PC-3 (cell line): ENCODE data around the gene ZBTB45. TPM values are rescaled to one million over a fixed set of nuclear protein-coding genes. Genes with fewer than 3 reads are reported as not detected.

Experiments
- ATAC-seq: fragments of 200-7000 bp; cut with Tn5 transposase; 2 replicates; pipeline ENCODE4 v1.9.1; 2020; ENCODE audit warnings: mild to moderate bottlenecking, moderate library complexity
- BruUV-seq: library from RNA; stranded (reverse); fragments of 400-500 nt; replicated peaks from 2 replicates; lab custom pipeline; 2021; lab: Mats Ljungman, UMichigan
- CTCF ChIA-PET: fragments of 300-600 bp; sonication (Branson Sonifier 250); formaldehyde crosslinking; loops from one replicate; lab custom pipeline; 2022; ENCODE audit warnings: antibody characterized with exemption; lab: Charles Lee
- POLR2A ChIA-PET: fragments of 300-600 bp; sonication (Branson Sonifier 250); formaldehyde crosslinking; loops from one replicate; lab custom pipeline; 2022; ENCODE audit warnings: antibody characterized with exemption; ENCODE audit not compliant: unreplicated experiment; lab: Charles Lee
- DNase-seq: peaks from one replicate; pipeline ENCODE4 v3.0.0-alpha.2; 2015
- H2AFZ ChIP-seq: fragments of 300-600 bp; sonication (generic); 2 replicates; pipeline ENCODE4 v1.6.0; 2016; ENCODE audit warnings: antibody characterized with exemption, low read length
- H3F3A ChIP-seq: fragments of 300-600 bp; sonication (generic); one replicate; pipeline ENCODE4 v1.6.0; 2017; ENCODE audit warnings: antibody characterized with exemption, low read length, control low read depth, mild to moderate bottlenecking; ENCODE audit not compliant: unreplicated experiment
- H3K27ac ChIP-seq: fragments of 300-600 bp; sonication (generic); 2 replicates; pipeline ENCODE4 v1.5.1; 2016; ENCODE audit warnings: mild to moderate bottlenecking, low read length
- H3K27me3 ChIP-seq: fragments of 300-600 bp; sonication (generic); 2 replicates; pipeline ENCODE4 v1.6.1; 2016; ENCODE audit warnings: low read length, mixed read lengths
- H3K36me3 ChIP-seq: fragments of 300-600 bp; sonication (generic); 2 replicates; pipeline ENCODE4 v1.6.1; 2016; ENCODE audit warnings: low read depth, mixed run types, low read length, mixed read lengths
- H3K4me1 ChIP-seq: fragments of 300-600 bp; sonication (generic); 2 replicates; pipeline ENCODE4 v1.5.1; 2016; ENCODE audit warnings: low read length; ENCODE audit not compliant: insufficient read depth
- H3K4me2 ChIP-seq: fragments of 300-600 bp; sonication (generic); 2 replicates; pipeline ENCODE4 v1.6.0; 2016; ENCODE audit warnings: low read length
- H3K4me3 ChIP-seq: fragments of 300-600 bp; sonication (generic); 2 replicates; pipeline ENCODE4 v1.5.1; 2016; ENCODE audit warnings: mild to moderate bottlenecking, low read length, mixed read lengths
- H3K79me2 ChIP-seq: fragments of 300-600 bp; sonication (generic); 2 replicates; pipeline ENCODE4 v1.6.1; 2017; ENCODE audit warnings: low read length, mixed read lengths
- H3K9ac ChIP-seq: fragments of 300-600 bp; sonication (generic); 2 replicates; pipeline ENCODE4 v1.6.0; 2016; ENCODE audit warnings: mild to moderate bottlenecking, low read length
- H3K9me2 ChIP-seq: fragments of 300-600 bp; sonication (generic); replicated peaks from 2 replicates; pipeline ENCODE4 v1.6.1; 2016; ENCODE audit warnings: mixed run types, low read length, mixed read lengths
- H3K9me3 ChIP-seq: fragments of 300-600 bp; sonication (generic); 2 replicates; pipeline ENCODE4 v1.6.1; 2016; ENCODE audit warnings: low read length, mixed read lengths
- H4K20me1 ChIP-seq: fragments of 300-600 bp; sonication (generic); 2 replicates; pipeline ENCODE4 v1.6.1; 2016; ENCODE audit warnings: low read length, mixed read lengths
- CTCF ChIP-seq: fragments of 300-600 bp; sonication (generic); conservative IDR thresholded peaks from 2 replicates; pipeline ENCODE4 v1.5.1; 2017; ENCODE audit warnings: antibody characterized with exemption, low read depth, mild to moderate bottlenecking, low read length
- EZH2 ChIP-seq: fragments of 300-600 bp; sonication (generic); IDR thresholded peaks from one replicate; pipeline ENCODE4 v1.6.1; 2017; ENCODE audit warnings: antibody characterized with exemption, mild to moderate bottlenecking, low read length; ENCODE audit not compliant: unreplicated experiment
- EZH2phosphoT487 ChIP-seq: fragments of 300-600 bp; sonication (generic); IDR thresholded peaks from 2 replicates; pipeline ENCODE4 v1.6.1; 2018; ENCODE audit warnings: mild to moderate bottlenecking, antibody characterized with exemption, low read length, borderline replicate concordance
- intact Hi-C: fragments of 100-400 bp; cut with micrococcal nuclease; formaldehyde crosslinking; loops from 2 replicates; pipeline ENCODE4 v1.9.0; 2023
- total RNA-seq: library from RNA; depleted of rRNA; stranded (reverse); fragments of >200 nt; gene quantifications from 2 replicates; pipeline ENCODE4 v1.2.3, GENCODE V29; 2014

The ZBTB45 gene
- total RNA-seq, 1 experiment from 2014 or later, result 14.0 TPM

DNA sequence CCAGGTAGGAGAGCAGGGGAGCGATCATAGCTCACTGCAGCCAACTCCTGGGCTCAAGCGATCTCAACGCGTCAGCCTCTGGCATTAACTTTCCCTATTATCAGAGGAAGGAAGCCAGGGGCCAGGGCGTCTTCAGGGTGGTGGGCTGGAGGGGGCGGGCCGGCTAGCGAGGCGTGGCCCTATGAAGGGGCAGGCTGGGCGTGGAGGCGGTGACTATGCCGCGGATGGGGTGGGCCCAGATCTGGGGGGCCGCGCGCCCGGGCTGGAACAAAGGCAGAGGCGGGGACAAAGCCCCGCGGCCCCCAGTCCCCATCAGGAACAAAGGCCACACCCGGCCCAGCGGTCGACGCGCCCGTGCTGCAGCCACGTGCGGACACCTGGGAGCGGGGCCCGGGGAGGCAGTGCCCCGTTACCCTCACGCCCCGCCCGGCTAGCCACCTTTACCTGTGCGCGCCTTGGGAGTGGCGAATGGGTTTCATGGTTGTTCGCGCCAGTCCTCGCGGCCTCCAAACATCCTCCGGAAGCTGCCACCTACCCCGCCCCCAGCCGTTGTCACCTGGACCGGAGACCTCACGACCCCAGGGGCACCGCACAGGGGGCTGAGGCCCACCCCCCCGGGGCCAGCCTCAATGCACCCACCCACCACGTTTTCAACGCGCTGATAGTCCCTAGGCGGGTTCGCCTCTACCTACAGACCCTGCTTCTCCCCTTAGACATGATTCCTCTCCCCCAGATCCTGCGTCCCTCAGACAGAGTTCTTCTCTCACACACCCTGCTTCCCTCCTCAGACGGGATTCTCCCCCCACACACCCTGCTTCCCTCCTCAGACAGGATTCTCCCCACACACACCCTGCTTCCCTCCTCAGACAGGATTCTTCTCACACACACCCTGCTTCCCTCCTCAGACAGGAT, 18.9 kb upstream of the ZBTB45 start:
- POLR2A ChIA-PET, result no interaction called here
- Histone ChIP-seq H3K4me1 (no peaks in the 10 kb centered on the region; the same call in 1 of the 2 replicates), H4K20me1 (no peaks in the 10 kb centered on the region), H2AFZ (no peak overlapping the region), H3K9me2 (no peaks in the 10 kb centered on the region), H3K4me3 (no peak overlapping the region), H3K27me3 (0 out of 2 replicates have a peak, but pooled peaks cover 3% of the 10 kb centered on the region), H3K9me3 (no peaks in the 10 kb centered on the region), H3K79me2 (no peaks in the 10 kb centered on the region), H3K4me2 (no peak overlapping the region), H3K9ac (no peak overlapping the region), H3K36me3 (no peaks in the 10 kb centered on the region), H3K27ac (no peak overlapping the region), H3F3A (peaks cover 3% of the 10 kb centered on the region)
- ATAC-seq (no peak), DNase-seq (no peak)
- BruUV-seq, result no TSS peak
- TF ChIP-seq EZH2phosphoT487 (no peak), EZH2 (no peak), CTCF (no peak)
- intact Hi-C loops, result no loop called here
- CTCF ChIA-PET, result no interaction called here

DNA sequence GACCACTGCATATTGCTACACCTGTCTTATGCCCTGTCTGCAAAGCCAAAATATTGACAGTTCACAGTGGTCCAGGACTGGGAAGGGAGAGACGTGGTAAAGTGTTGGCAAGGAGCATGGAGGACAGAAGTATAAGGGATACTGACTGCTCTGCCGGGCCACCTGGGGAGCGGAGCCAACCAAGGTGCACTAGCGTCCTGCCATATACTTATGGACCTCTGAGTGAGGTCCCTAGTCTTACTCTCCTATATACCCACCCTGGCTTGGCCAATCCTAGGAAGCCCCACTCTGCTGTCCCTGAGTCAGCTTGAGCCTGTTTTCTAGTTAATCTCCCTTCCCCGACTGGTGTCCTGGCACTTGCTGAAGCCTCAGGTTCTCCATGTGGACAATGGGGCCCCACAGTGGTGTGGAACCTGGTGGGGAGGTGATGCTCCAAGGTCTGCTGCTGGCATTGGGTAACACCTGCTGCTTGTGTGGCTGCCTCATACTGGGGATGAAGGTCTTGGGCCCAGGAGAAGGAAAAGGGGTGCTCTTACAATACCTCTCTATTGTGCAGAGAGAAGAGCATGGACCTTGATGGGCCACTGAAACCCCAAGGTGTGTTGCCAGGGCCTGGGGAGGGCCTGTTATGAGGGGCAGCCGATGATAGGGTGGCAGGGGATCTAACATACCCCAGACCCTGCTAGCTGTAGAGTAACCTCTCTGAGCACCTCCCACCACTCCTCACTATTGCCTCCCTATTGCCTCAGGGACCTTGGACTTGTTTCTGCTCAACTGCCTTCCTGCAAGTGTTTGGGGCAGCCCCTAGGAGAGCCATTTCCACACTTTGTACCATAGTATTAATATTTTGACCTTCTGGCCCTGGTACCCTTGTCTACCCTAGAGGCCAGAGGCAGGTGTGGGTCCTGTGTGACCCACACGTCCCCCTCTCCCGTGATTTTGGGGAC, 17.5 kb upstream of the ZBTB45 start:
- Histone ChIP-seq H3K4me3 (no peak overlapping the region), H3K4me1 (no peaks in the 10 kb centered on the region), H3K27me3 (0 out of 2 replicates have a peak, but pooled peaks cover 6% of the 10 kb centered on the region), H3F3A (no peaks in the 10 kb centered on the region), H3K27ac (no peak overlapping the region), H3K9me3 (no peaks in the 10 kb centered on the region), H2AFZ (no peak overlapping the region), H3K36me3 (no peaks in the 10 kb centered on the region), H3K9ac (no peak overlapping the region), H4K20me1 (no peaks in the 10 kb centered on the region), H3K4me2 (no peak overlapping the region), H3K79me2 (no peaks in the 10 kb centered on the region), H3K9me2 (no peaks in the 10 kb centered on the region)
- DNase-seq (no peak), ATAC-seq (no peak)
- BruUV-seq, result no TSS peak
- TF ChIP-seq CTCF, result no peak
- TF ChIP-seq EZH2phosphoT487, result no peak
- TF ChIP-seq EZH2, result no peak
- ChIA-PET CTCF (no interaction called here), POLR2A (no interaction called here)
- intact Hi-C loops, result no loop called here
